H1 (cell line): ENCODE measurements around the gene ALDH3A1.

Source experiments
- ATF3 ChIP-seq: IDR thresholded peaks from 2 replicates; pipeline ENCODE4 v1.6.1; 2011; ENCODE audit warnings: low read depth, mild to moderate bottlenecking, low read length; ENCODE audit not compliant: insufficient read depth
- CHD2 ChIP-seq: IDR thresholded peaks from 2 replicates; pipeline ENCODE4 v1.6.1; 2012; ENCODE audit warnings: low read length, improper control_type of control experiment
- CTCF ChIP-seq, 3 experiments: IDR thresholded peaks; 1 replicate in 2 of 3; 2 replicates in 1 of 3; pipeline versions ENCODE4 v1.5.1 to v1.6.1; 2011; ENCODE audit warnings: low read length in 3 of 3, mild to moderate bottlenecking in 3 of 3, inconsistent platforms in 2 of 3, low read depth in 1 of 3, moderate library complexity in 1 of 3; ENCODE audit not compliant: insufficient read depth in 1 of 3; ENCODE audit errors: control extremely low read depth in 1 of 3
- EZH2 ChIP-seq: fragments of 200-600 bp; sonication (generic); IDR thresholded peaks from 2 replicates; pipeline ENCODE4 v1.7.1; 2012; ENCODE audit warnings: low read depth, mild to moderate bottlenecking, moderate library complexity, low read length, inconsistent platforms; ENCODE audit not compliant: severe bottlenecking
- GABPA ChIP-seq: IDR thresholded peaks from 2 replicates; pipeline ENCODE4 v1.6.1; 2011; ENCODE audit warnings: mild to moderate bottlenecking, low read length, moderate library complexity, borderline replicate concordance; ENCODE audit not compliant: insufficient read depth
- NRF1 ChIP-seq: IDR thresholded peaks from 2 replicates; pipeline ENCODE4 v1.6.1; 2011; ENCODE audit warnings: mild to moderate bottlenecking, low read depth, low read length, improper control_type of control experiment
- POLR2A ChIP-seq, 2 experiments: IDR thresholded peaks; 1 replicate in 1 of 2; 2 replicates in 1 of 2; pipeline ENCODE4 v1.6.1; 2011; ENCODE audit warnings: low read depth in 2 of 2, low read length in 2 of 2, mild to moderate bottlenecking in 2 of 2; ENCODE audit errors: control extremely low read depth in 1 of 2
- POLR2AphosphoS5 ChIP-seq: IDR thresholded peaks from 2 replicates; pipeline ENCODE4 v1.6.1; 2011; ENCODE audit warnings: low read depth, low read length
- RAD21 ChIP-seq, 2 experiments: IDR thresholded peaks in 1 of 2; conservative IDR thresholded peaks in 1 of 2; 2 replicates each; pipeline ENCODE4 v1.6.1; 2011; ENCODE audit warnings: low read depth in 2 of 2, low read length in 2 of 2, improper control_type of control experiment in 1 of 2, inconsistent platforms in 1 of 2, mild to moderate bottlenecking in 1 of 2, moderate library complexity in 1 of 2
- RFX5 ChIP-seq: IDR thresholded peaks from 2 replicates; pipeline ENCODE4 v1.6.1; 2011; ENCODE audit warnings: low read depth, low read length, improper control_type of control experiment, borderline replicate concordance
- SIN3A ChIP-seq, 2 experiments: IDR thresholded peaks in 1 of 2; conservative IDR thresholded peaks in 1 of 2; 2 replicates each; pipeline ENCODE4 v1.6.1; 2011 to 2012; ENCODE audit warnings: low read length in 2 of 2, improper control_type of control experiment in 1 of 2, low read depth in 1 of 2, mild to moderate bottlenecking in 1 of 2
- SP1 ChIP-seq: IDR thresholded peaks from 2 replicates; pipeline ENCODE4 v1.6.1; 2011; ENCODE audit warnings: low read depth, low read length
- TAF1 ChIP-seq: IDR thresholded peaks from 2 replicates; pipeline ENCODE4 v1.6.1; 2011; ENCODE audit warnings: mild to moderate bottlenecking, low read depth, low read length

- TF ChIP-seq RAD21 (IDR thresholded peaks at IDR 0.05 in 1 of 2, conservative IDR thresholded peaks at IDR 0.05 in 1 of 2; ENCODE audit: low read depth in 2 of 2, low read length in 2 of 2), result no peak
- TF ChIP-seq POLR2AphosphoS5, result no peak
- TF ChIP-seq EZH2, result no peak
- no peak for TF ChIP-seq NRF1
- TF ChIP-seq TAF1, result no peak
- TF ChIP-seq CTCF (IDR thresholded peaks at IDR 0.05; ENCODE audit: control extremely low read depth in 1 of 3, insufficient read depth in 1 of 3, low read depth in 1 of 3, low read length in 3 of 3), result no peak
- TF ChIP-seq GABPA, result no peak
- no peak for TF ChIP-seq SIN3A (conservative IDR thresholded peaks at IDR 0.05 in 1 of 2, IDR thresholded peaks at IDR 0.05 in 1 of 2; ENCODE audit: low read depth in 1 of 2, low read length in 2 of 2)
- no peak for TF ChIP-seq RFX5
- no peak for TF ChIP-seq SP1
- TF ChIP-seq CHD2, result no peak
- no peak for TF ChIP-seq ATF3
- no peak for TF ChIP-seq POLR2A (IDR thresholded peaks at IDR 0.05; ENCODE audit: control extremely low read depth in 1 of 2, low read depth in 2 of 2, low read length in 2 of 2)
Observed at GRCh38 chr17:19708431-19709175, 39.5 kb downstream of the ALDH3A1 start.
